Sigmoid colon (tissue), 7 donors: ENCODE results near the gene JAM2. TPM values are rescaled to one million over a fixed set of nuclear protein-coding genes. Genes with fewer than 3 reads are reported as not detected.
A peak's percentile ranks its signal among the peaks of the same experiment; 100 is the strongest.
"Not testable (repeated sequence)": the region's sequence is repeated elsewhere in the genome, so short reads cannot be mapped to it uniquely, and the experiment has no call there.

Experiments used
- DNase-seq: peaks from one replicate; pipeline ENCODE4 v3.0.0-alpha.2; 2019
- H3K27ac ChIP-seq, 4 donors: fragments of 200-600 bp; sonication (generic); one replicate each; pipeline ENCODE4 v1.5.1; 2016 to 2019; ENCODE audit warnings: mild to moderate bottlenecking in 1 of 4
- H3K27me3 ChIP-seq, 3 donors: fragments of 200-600 bp; sonication (generic); one replicate each; pipeline ENCODE4 v1.5.1; 2019; ENCODE audit warnings: mild to moderate bottlenecking in 1 of 3
- H3K36me3 ChIP-seq, 4 donors: fragments of 200-600 bp; sonication (generic); one replicate each; pipeline ENCODE4 v1.5.1; 2016 to 2019
- H3K4me1 ChIP-seq, 4 donors: fragments of 200-600 bp; sonication (generic); one replicate each; pipeline ENCODE4 v1.5.1; 2017 to 2019
- H3K4me3 ChIP-seq, 4 donors: fragments of 200-600 bp; sonication (generic); one replicate each; pipeline ENCODE4 v1.5.1; 2017 to 2019; ENCODE audit warnings: mild to moderate bottlenecking in 2 of 4, moderate library complexity in 1 of 4
- H3K9me3 ChIP-seq, 4 donors: fragments of 200-600 bp in 3 of 4; sonication (generic) in 3 of 4; one replicate each; pipeline versions ENCODE4 v1.5.1 to v1.6.1; 2013 to 2019
- CTCF ChIP-seq, 4 experiments: fragments of 450-650 bp in 3 of 4; fragments of 200-600 bp in 1 of 4; IDR thresholded peaks; one replicate each; pipeline ENCODE4 v1.5.1; 2016 to 2019; ENCODE audit warnings: antibody characterized with exemption in 4 of 4, mild to moderate bottlenecking in 3 of 4, moderate library complexity in 2 of 4
- EP300 ChIP-seq, 4 donors: sonication (generic); formaldehyde crosslinking; IDR thresholded peaks; one replicate each; pipeline ENCODE4 v1.6.1; 2017; ENCODE audit warnings: antibody characterized with exemption in 4 of 4
- POLR2A ChIP-seq, 2 donors: fragments of 450-650 bp; IDR thresholded peaks; one replicate each; pipeline ENCODE4 v1.6.1; 2016; ENCODE audit warnings: antibody characterized with exemption in 2 of 2, mild to moderate bottlenecking in 2 of 2, moderate library complexity in 2 of 2
- POLR2AphosphoS5 ChIP-seq, 4 donors: sonication (generic); formaldehyde crosslinking; IDR thresholded peaks; one replicate each; pipeline ENCODE4 v1.6.1; 2017; ENCODE audit warnings: antibody characterized with exemption in 4 of 4
- WGBS, 2 donors: extraction: QIAGEN DNeasy Blood & Tissue Kit; methylation state at CpG; one replicate each; pipeline ENCODE4 v1.1.7; 2013; 5-methylcytosine and 5-hydroxymethylcytosine counted together
- intact Hi-C: fragments of 100-400 bp; cut with DNase I; formaldehyde crosslinking; loops from one replicate; pipeline ENCODE4 v1.15.1; 2023
- polyA plus RNA-seq, 3 donors: library from polyadenylated mRNA; stranded (reverse); fragments of 200-250 nt; gene quantifications; one replicate each; pipeline ENCODE4 v1.2.3, GENCODE V29; 2013
- total RNA-seq, 4 donors: library from RNA; depleted of rRNA; stranded (reverse); fragments of >200 nt; gene quantifications; one replicate each; pipeline ENCODE4 v1.1.0, GENCODE V29; 2016
- donor health status: healthy with polysubstance abuse.
- donor health status: Bipolar disorder and iron deficiency.
- donor health status: healthy.

Gene JAM2
- total and polyA plus RNA-seq, 7 donors, result 0.46 to 31.6 (median 13.0) TPM

GRCh38 chr21:25709684-25710265, 70.7 kb downstream of the JAM2 start:
- Histone ChIP-seq H3K4me1 (no peaks in the 10 kb centered on the region), H3K27me3 (no peaks in the 10 kb centered on the region), H3K36me3 (peaks cover 0 to 12% (median 0%) of the 10 kb centered on the region in 4 donors), H3K27ac (no peak overlapping the region), H3K9me3 (no peaks in the 10 kb centered on the region), H3K4me3 (no peak overlapping the region)
- intact Hi-C loops, result no loop called here
- DNase-seq, result no peak
- TF ChIP-seq CTCF (IDR thresholded peaks at IDR 0.05), result no peak
- no peak for TF ChIP-seq POLR2AphosphoS5 (IDR thresholded peaks at IDR 0.05)
- TF ChIP-seq EP300 (IDR thresholded peaks at IDR 0.05), result no peak
- no peak for TF ChIP-seq POLR2A (IDR thresholded peaks at IDR 0.05)
- WGBS, 2 donors, result 87 to 91% methylated on average over 5 of the region's 5 CpGs

DNA sequence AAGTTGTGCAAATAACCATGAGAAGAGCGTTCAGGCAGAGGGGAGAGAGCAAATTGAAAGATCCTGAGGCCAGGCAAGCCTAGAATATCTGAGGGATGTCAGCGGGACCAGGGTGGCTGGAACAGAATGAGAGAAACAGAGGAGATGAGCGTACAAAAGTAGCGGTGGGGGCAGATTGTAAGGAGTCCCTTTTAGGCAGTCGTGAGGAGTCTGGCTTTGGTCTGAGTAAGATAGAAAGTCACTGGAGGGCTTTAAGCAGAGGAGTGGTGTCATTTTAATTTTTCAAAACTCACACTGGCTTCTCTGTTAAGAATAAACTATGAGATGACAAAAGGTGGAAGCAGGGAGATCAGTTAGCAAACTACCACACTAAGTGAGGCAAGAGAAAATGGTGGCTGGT, 71.5 kb downstream of the JAM2 start:
- DNase-seq, result no peak
- no peaks in the 10 kb centered on the region for H3K9me3 ChIP-seq
- no peak overlapping the region for H3K27ac ChIP-seq
- no peaks in the 10 kb centered on the region for H3K27me3 ChIP-seq
- no peaks in the 10 kb centered on the region for H3K4me1 ChIP-seq
- H3K4me3 ChIP-seq, result no peak overlapping the region
- TF ChIP-seq EP300 (IDR thresholded peaks at IDR 0.05) (no peak), CTCF (IDR thresholded peaks at IDR 0.05) (no peak), POLR2AphosphoS5 (IDR thresholded peaks at IDR 0.05) (no peak), POLR2A (IDR thresholded peaks at IDR 0.05) (no peak)
- intact Hi-C loops, result no loop called here
- H3K36me3 ChIP-seq, result peaks cover 0 to 19% (median 3%) of the 10 kb centered on the region in 4 donors
- whole genome bisulfite sequencing, 2 donors, result 91 to 94% methylated on average over 5 of the region's 5 CpGs

DNA sequence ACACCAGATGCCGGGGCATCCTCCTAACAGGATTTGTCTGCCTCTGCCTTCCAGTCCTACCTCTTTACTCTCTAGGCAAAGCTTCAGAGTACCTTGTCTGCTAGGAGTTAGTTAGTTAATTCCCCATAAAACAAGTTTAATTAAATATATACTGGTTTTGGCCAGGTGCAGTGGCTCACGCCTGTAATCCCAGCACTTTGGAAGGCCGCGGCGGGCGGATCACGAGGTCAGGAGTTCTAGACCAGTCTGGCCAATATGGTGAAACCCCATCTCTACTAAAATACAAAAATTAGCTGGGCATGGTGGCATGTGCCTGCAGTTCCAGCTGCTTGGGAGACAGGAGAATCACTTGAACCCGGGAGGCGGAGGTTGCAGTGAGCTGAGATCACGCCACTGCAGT, 75.0 kb downstream of the JAM2 start:
- WGBS, 2 donors, result 96 to 98% methylated on average over 10 of the region's 10 CpGs
- H3K4me1 ChIP-seq, H3K27ac ChIP-seq, H3K9me3 ChIP-seq, H3K27me3 ChIP-seq, H3K4me3 ChIP-seq, DNase-seq, intact Hi-C loops: not testable (repeated sequence)
- H3K36me3 ChIP-seq, result peaks cover 0 to 19% (median 4%) of the 10 kb centered on the region in 4 donors

- intact Hi-C loops, result no loop called here
- WGBS, 2 donors, result 80 to 84% methylated on average over 5 of the region's 5 CpGs
- DNase-seq, result no peak
- TF ChIP-seq POLR2A (IDR thresholded peaks at IDR 0.05) (no peak), CTCF (IDR thresholded peaks at IDR 0.05) (no peak), EP300 (IDR thresholded peaks at IDR 0.05) (no peak), POLR2AphosphoS5 (IDR thresholded peaks at IDR 0.05) (no peak)
- Histone ChIP-seq H3K4me3 (no peak overlapping the region), H3K27ac (no peak overlapping the region), H3K27me3 (no peaks in the 10 kb centered on the region), H3K9me3 (no peaks in the 10 kb centered on the region), H3K4me1 (peaks cover 0 to 11% (median 3%) of the 10 kb centered on the region in 4 donors), H3K36me3 (peaks cover 0 to 32% (median 6%) of the 10 kb centered on the region in 4 donors)
Observed at GRCh38 chr21:25717491-25718147, 78.6 kb downstream of the JAM2 start.

GRCh38 chr21:25721987-25722386, 82.9 kb downstream of the JAM2 start:
- 96 to 97% methylated on average over 3 of the region's 3 CpGs for WGBS, 2 donors
- peaks cover 0 to 63% (median 30%) of the 10 kb centered on the region in 4 donors for H3K36me3 ChIP-seq

More at GRCh38 chr21:25721987-25722386, 82.9 kb downstream of the JAM2 start:
- no peaks in the 10 kb centered on the region for H3K27me3 ChIP-seq
- peak overlapping the region in 2 of 4 donors; percentile 3 to 13 for H3K27ac ChIP-seq
- no peak for DNase-seq
- TF ChIP-seq EP300 (IDR thresholded peaks at IDR 0.05), result no peak
- no peak for TF ChIP-seq CTCF (IDR thresholded peaks at IDR 0.05)
- no peak for TF ChIP-seq POLR2AphosphoS5 (IDR thresholded peaks at IDR 0.05)
- no peak for TF ChIP-seq POLR2A (IDR thresholded peaks at IDR 0.05)
- intact Hi-C loops, result no loop called here
- H3K4me3 ChIP-seq, result no peak overlapping the region
- no peaks in the 10 kb centered on the region for H3K9me3 ChIP-seq
- peaks cover 0 to 15% (median 4%) of the 10 kb centered on the region in 4 donors for H3K4me1 ChIP-seq
